Measurements from ENCODE around the gene GRIK4. TPM values are rescaled to one million over a fixed set of nuclear protein-coding genes. Genes with fewer than 3 reads are reported as not detected.
"Not testable (repeated sequence)": the region's sequence is repeated elsewhere in the genome, so short reads cannot be mapped to it uniquely, and the experiment has no call there.

GRIK4 gene
- polyA plus RNA-seq, 2 donors: 0.09 to 0.12 TPM

- H3K27me3 ChIP-seq (ENCODE audit: control insufficient read depth in 1 of 2, insufficient read depth in 2 of 2, low read length in 2 of 2): peaks cover 0 to 3% of the 10 kb centered on the region in 2 donors
- no peak overlapping the region for H3K27ac ChIP-seq (ENCODE audit: low read depth in 2 of 2, low read length in 1 of 2)
- H3K4me3 ChIP-seq (ENCODE audit: low read depth in 1 of 2, low read length in 2 of 2): no peak overlapping the region
- H3K4me1 ChIP-seq (ENCODE audit: control insufficient read depth in 2 of 2, insufficient read depth in 2 of 2, low read length in 1 of 2): no peaks in the 10 kb centered on the region
- no peaks in the 10 kb centered on the region for H3K36me3 ChIP-seq (ENCODE audit: control insufficient read depth in 2 of 2, insufficient read depth in 2 of 2, low read length in 1 of 2)
- 81 to 84% methylated on average over 1 of the region's 1 CpG for WGBS, 2 donors
- no peaks in the 10 kb centered on the region for H3K9me3 ChIP-seq (ENCODE audit: control insufficient read depth in 2 of 2, insufficient read depth in 1 of 2, low read depth in 1 of 2, low read length in 1 of 2)
Measured at GRCh38 chr11:121012091-121012490, 500.5 kb downstream of the GRIK4 start.

GRCh38 chr11:121018746-121019145 lies 507.2 kb downstream of the GRIK4 start:
- WGBS, 2 donors: 62 to 71% methylated on average over 1 of the region's 1 CpG
- peaks cover 0 to 1% of the 10 kb centered on the region in 2 donors for H3K4me1 ChIP-seq (ENCODE audit: control insufficient read depth in 2 of 2, insufficient read depth in 2 of 2, low read length in 1 of 2)
- no peak overlapping the region for H3K4me3 ChIP-seq (ENCODE audit: low read depth in 1 of 2, low read length in 2 of 2)
- no peaks in the 10 kb centered on the region for H3K36me3 ChIP-seq (ENCODE audit: control insufficient read depth in 2 of 2, insufficient read depth in 2 of 2, low read length in 1 of 2)
- H3K27me3 ChIP-seq (ENCODE audit: control insufficient read depth in 1 of 2, insufficient read depth in 2 of 2, low read length in 2 of 2): no peaks in the 10 kb centered on the region
- no peak overlapping the region for H3K27ac ChIP-seq (ENCODE audit: low read depth in 2 of 2, low read length in 1 of 2)
- no peaks in the 10 kb centered on the region for H3K9me3 ChIP-seq (ENCODE audit: control insufficient read depth in 2 of 2, insufficient read depth in 1 of 2, low read depth in 1 of 2, low read length in 1 of 2)

- not testable (repeated sequence) for H3K4me1 ChIP-seq (ENCODE audit: control insufficient read depth in 2 of 2, insufficient read depth in 2 of 2, low read length in 1 of 2); H3K27me3 ChIP-seq (ENCODE audit: control insufficient read depth in 1 of 2, insufficient read depth in 2 of 2, low read length in 2 of 2); H3K36me3 ChIP-seq (ENCODE audit: control insufficient read depth in 2 of 2, insufficient read depth in 2 of 2, low read length in 1 of 2); H3K27ac ChIP-seq (ENCODE audit: low read depth in 2 of 2, low read length in 1 of 2); H3K9me3 ChIP-seq (ENCODE audit: control insufficient read depth in 2 of 2, insufficient read depth in 1 of 2, low read depth in 1 of 2, low read length in 1 of 2); H3K4me3 ChIP-seq (ENCODE audit: low read depth in 1 of 2, low read length in 2 of 2)
- 92 to 95% methylated on average over 35 to 36 of the region's 36 CpGs for WGBS, 2 donors
Measured at GRCh38 chr11:121021718-121022117, 510.2 kb downstream of the GRIK4 start.

GRCh38 chr11:121023848-121024751 lies 512.6 kb downstream of the GRIK4 start, which contains the start of gene TBCEL:
Gene TBCEL (plus strand): TSS chr11:121024102. CDS start chr11:121045691, 21,589 bp downstream.
- Histone ChIP-seq H3K36me3 (ENCODE audit: control insufficient read depth in 2 of 2, insufficient read depth in 2 of 2, low read length in 1 of 2) (no peaks in the 10 kb centered on the region), H3K4me3 (ENCODE audit: low read depth in 1 of 2, low read length in 2 of 2) (peak within 1 kb of the TSS; percentile 69 to 80), H3K27ac (ENCODE audit: low read depth in 2 of 2, low read length in 1 of 2) (peak within 1 kb of the TSS in 1 of 2 donors; percentile 34), H3K27me3 (ENCODE audit: control insufficient read depth in 1 of 2, insufficient read depth in 2 of 2, low read length in 2 of 2) (no peaks in the 10 kb centered on the region), H3K9me3 (ENCODE audit: control insufficient read depth in 2 of 2, insufficient read depth in 1 of 2, low read depth in 1 of 2, low read length in 1 of 2) (no peaks in the 10 kb centered on the region), H3K4me1 (ENCODE audit: control insufficient read depth in 2 of 2, insufficient read depth in 2 of 2, low read length in 1 of 2) (peaks cover 6 to 8% of the 10 kb centered on the region in 2 donors)
- WGBS, 2 donors: 1% methylated on average over 50 to 54 of the region's 54 CpGs

GRCh38 chr11:121024989-121025388 lies 513.4 kb downstream of the GRIK4 start:
- no peak overlapping the region for H3K27ac ChIP-seq (ENCODE audit: low read depth in 2 of 2, low read length in 1 of 2)
- no peaks in the 10 kb centered on the region for H3K9me3 ChIP-seq (ENCODE audit: control insufficient read depth in 2 of 2, insufficient read depth in 1 of 2, low read depth in 1 of 2, low read length in 1 of 2)
- WGBS, 2 donors: 47 to 50% methylated on average over 3 of the region's 3 CpGs
- H3K36me3 ChIP-seq (ENCODE audit: control insufficient read depth in 2 of 2, insufficient read depth in 2 of 2, low read length in 1 of 2): no peaks in the 10 kb centered on the region
- H3K27me3 ChIP-seq (ENCODE audit: control insufficient read depth in 1 of 2, insufficient read depth in 2 of 2, low read length in 2 of 2): no peaks in the 10 kb centered on the region
- peak overlapping the region in 1 of 2 donors; percentile 80 for H3K4me3 ChIP-seq (ENCODE audit: low read depth in 1 of 2, low read length in 2 of 2)
- peaks cover 6 to 8% of the 10 kb centered on the region in 2 donors for H3K4me1 ChIP-seq (ENCODE audit: control insufficient read depth in 2 of 2, insufficient read depth in 2 of 2, low read length in 1 of 2)

- no peaks in the 10 kb centered on the region for H3K36me3 ChIP-seq (ENCODE audit: control insufficient read depth in 2 of 2, insufficient read depth in 2 of 2, low read length in 1 of 2)
- H3K4me3 ChIP-seq (ENCODE audit: low read depth in 1 of 2, low read length in 2 of 2): no peak overlapping the region
- 28 to 31% methylated on average over 2 of the region's 2 CpGs for WGBS, 2 donors
- no peaks in the 10 kb centered on the region for H3K9me3 ChIP-seq (ENCODE audit: control insufficient read depth in 2 of 2, insufficient read depth in 1 of 2, low read depth in 1 of 2, low read length in 1 of 2)
- H3K27me3 ChIP-seq (ENCODE audit: control insufficient read depth in 1 of 2, insufficient read depth in 2 of 2, low read length in 2 of 2): no peaks in the 10 kb centered on the region
- H3K4me1 ChIP-seq (ENCODE audit: control insufficient read depth in 2 of 2, insufficient read depth in 2 of 2, low read length in 1 of 2): peaks cover 5 to 6% of the 10 kb centered on the region in 2 donors
- no peak overlapping the region for H3K27ac ChIP-seq (ENCODE audit: low read depth in 2 of 2, low read length in 1 of 2)
Measured at GRCh38 chr11:121029153-121029552, 517.6 kb downstream of the GRIK4 start.

GRCh38 chr11:121029813-121030445 lies 518.4 kb downstream of the GRIK4 start:
- 58 to 61% methylated on average over 3 of the region's 3 CpGs for WGBS, 2 donors

GRCh38 chr11:121031167-121031566 lies 519.6 kb downstream of the GRIK4 start:
- Histone ChIP-seq H3K4me3 (ENCODE audit: low read depth in 1 of 2, low read length in 2 of 2) (no peak overlapping the region), H3K27me3 (ENCODE audit: control insufficient read depth in 1 of 2, insufficient read depth in 2 of 2, low read length in 2 of 2) (no peaks in the 10 kb centered on the region), H3K4me1 (ENCODE audit: control insufficient read depth in 2 of 2, insufficient read depth in 2 of 2, low read length in 1 of 2) (no peaks in the 10 kb centered on the region), H3K9me3 (ENCODE audit: control insufficient read depth in 2 of 2, insufficient read depth in 1 of 2, low read depth in 1 of 2, low read length in 1 of 2) (no peaks in the 10 kb centered on the region), H3K36me3 (ENCODE audit: control insufficient read depth in 2 of 2, insufficient read depth in 2 of 2, low read length in 1 of 2) (no peaks in the 10 kb centered on the region), H3K27ac (ENCODE audit: low read depth in 2 of 2, low read length in 1 of 2) (no peak overlapping the region)
- 94 to 96% methylated on average over 2 of the region's 2 CpGs for WGBS, 2 donors

More at GRCh38 chr11:121029813-121030445, 518.4 kb downstream of the GRIK4 start:
- Histone ChIP-seq H3K4me1 (ENCODE audit: control insufficient read depth in 2 of 2, insufficient read depth in 2 of 2, low read length in 1 of 2) (no peaks in the 10 kb centered on the region), H3K9me3 (ENCODE audit: control insufficient read depth in 2 of 2, insufficient read depth in 1 of 2, low read depth in 1 of 2, low read length in 1 of 2) (no peaks in the 10 kb centered on the region), H3K27me3 (ENCODE audit: control insufficient read depth in 1 of 2, insufficient read depth in 2 of 2, low read length in 2 of 2) (no peaks in the 10 kb centered on the region), H3K27ac (ENCODE audit: low read depth in 2 of 2, low read length in 1 of 2) (no peak overlapping the region), H3K36me3 (ENCODE audit: control insufficient read depth in 2 of 2, insufficient read depth in 2 of 2, low read length in 1 of 2) (no peaks in the 10 kb centered on the region), H3K4me3 (ENCODE audit: low read depth in 1 of 2, low read length in 2 of 2) (no peak overlapping the region)

GRCh38 chr11:121031648-121032047 lies 520.1 kb downstream of the GRIK4 start:
- H3K27me3 ChIP-seq (ENCODE audit: control insufficient read depth in 1 of 2, insufficient read depth in 2 of 2, low read length in 2 of 2); H3K27ac ChIP-seq (ENCODE audit: low read depth in 2 of 2, low read length in 1 of 2); H3K4me3 ChIP-seq (ENCODE audit: low read depth in 1 of 2, low read length in 2 of 2); H3K36me3 ChIP-seq (ENCODE audit: control insufficient read depth in 2 of 2, insufficient read depth in 2 of 2, low read length in 1 of 2); H3K9me3 ChIP-seq (ENCODE audit: control insufficient read depth in 2 of 2, insufficient read depth in 1 of 2, low read depth in 1 of 2, low read length in 1 of 2); H3K4me1 ChIP-seq (ENCODE audit: control insufficient read depth in 2 of 2, insufficient read depth in 2 of 2, low read length in 1 of 2): not testable (repeated sequence)
- WGBS, 2 donors: 98% methylated on average over 4 of the region's 4 CpGs
